ENCODE measurements around the gene TIMM10B.

Gene TIMM10B

DNA sequence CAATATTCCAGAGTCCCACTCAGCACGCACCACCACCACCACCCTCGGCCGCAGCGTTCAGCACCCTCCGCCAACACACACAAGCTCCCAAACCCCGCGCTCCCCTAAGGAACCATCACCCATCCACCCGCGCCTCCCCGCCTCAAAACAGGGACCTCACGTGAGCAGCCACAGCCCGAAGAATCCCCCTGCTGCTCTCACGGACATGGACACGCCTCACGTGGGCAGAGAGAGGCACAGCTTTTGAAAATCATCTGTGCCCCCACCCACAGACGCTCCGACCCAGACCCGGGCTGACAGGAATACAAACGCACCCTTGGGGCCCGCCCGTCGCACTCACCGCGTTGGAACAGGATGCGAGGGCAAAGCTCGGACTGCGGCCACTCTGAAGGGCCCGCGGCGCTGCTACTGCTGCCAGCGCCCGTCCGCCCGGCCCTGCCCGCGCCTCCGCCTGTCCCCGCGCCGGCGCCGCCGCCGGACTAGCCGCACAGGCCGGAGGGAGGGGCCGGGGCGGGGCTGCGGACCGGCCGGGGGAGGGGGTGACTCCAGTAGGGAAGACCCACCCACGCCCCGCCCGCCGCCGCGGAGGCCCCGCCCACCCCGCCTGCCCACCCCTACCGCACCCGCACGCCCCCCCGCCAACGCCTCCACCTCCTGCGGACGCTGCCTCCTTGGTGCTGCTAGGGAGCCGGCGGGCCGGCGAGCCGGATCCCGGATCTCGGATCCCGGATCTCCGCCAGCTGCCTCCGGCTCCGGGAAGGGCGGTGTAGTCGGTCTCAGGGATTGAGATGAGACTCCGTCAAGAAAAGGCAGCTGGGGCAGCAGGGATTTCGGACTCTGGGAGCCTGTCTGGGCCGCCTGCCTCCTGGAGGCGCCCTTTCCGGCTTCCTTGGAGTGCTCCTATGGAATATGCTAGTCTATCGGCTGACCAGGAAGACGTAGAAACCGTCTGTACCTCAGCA is 7.6 kb upstream of the TIMM10B start, which contains the start of gene TRIM3:
TSS of gene TRIM3 (minus strand) at position 491 of the 962 bp plus-strand sequence. CDS start 8,246 bp downstream, outside the sequence.
- DNase-seq, result peak; percentile 76

DNA sequence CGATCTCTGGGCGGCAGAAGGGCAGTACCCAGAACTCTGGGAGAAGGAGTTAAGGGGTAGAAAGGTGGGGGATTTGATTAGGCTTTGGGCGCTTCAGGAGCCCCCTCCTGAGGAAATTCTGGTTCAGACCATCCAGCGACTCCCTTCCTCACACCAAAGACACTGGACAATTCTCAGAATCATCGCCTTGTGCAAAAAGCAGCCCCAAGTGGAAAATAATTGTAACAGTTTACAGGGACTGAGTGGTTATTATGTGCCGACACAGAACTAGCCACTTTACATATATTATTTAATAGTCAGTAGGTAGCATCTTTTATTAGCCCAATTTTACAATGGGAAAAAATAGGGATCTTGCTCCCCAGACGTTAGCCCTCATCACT is 6.9 kb upstream of the TIMM10B start:
- no peak for DNase-seq

DNA sequence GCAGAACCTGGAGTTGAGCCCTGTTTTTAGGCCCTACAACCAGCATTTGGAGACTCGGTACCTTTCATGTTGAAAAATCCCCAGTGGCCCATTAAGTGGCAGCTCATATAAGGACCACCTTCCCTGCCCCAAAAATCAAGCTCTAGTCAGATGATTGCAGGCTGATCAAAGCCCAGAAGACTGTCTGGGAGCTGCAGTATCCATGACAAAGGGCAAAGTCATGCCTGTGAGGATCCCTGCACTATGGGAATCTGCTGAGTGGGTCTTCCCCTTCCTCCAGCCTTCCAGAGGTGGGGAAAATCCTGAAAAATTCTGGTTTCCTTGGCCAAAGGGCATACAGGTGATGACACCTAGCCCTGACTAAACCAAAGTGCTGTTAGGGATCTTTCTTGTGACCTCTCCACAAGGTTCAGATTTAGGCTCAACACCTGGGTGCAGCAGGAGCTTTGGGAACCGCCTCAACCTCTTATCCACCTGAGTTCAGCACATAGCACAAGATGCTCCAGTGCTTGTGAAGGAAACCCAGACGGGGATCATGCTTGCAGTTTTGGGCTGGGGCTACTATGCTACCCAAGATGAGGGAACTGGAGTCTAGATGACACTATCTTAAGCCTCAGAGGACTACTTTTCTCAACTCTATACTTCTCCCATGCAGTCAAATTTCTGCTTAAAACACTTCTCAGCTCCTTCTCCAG is 6.3 kb upstream of the TIMM10B start:
- DNase-seq, result no peak

DNA sequence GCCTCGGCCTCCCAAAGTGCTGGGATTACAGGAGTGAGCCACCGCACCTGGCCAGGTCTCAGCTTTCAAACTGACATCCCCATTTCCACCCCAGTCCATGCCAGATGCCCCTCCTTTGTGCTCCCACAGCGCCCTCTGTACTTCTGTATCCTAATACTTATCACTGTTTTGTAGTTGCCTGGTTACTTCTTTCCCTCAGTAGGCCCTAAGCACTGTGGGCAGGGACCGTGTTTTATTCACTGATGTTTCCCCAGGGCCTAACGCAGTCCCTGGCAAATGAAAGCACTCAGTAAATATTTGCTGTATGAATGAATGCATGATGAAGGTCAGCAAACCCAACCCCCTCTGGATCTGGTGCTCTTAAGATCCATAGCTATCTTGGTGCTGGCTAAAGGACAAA is 5.4 kb upstream of the TIMM10B start:
- no peak for DNase-seq

- no peak for DNase-seq
Measured at GRCh38 chr11:6476571-6476970, 4.7 kb upstream of the TIMM10B start.

- no peak for DNase-seq
Measured at GRCh38 chr11:6480299-6480914, 894 bp upstream of the TIMM10B start.

GRCh38 chr11:6481924-6482275 is 599 bp downstream of the TIMM10B start:
- DNase-seq, result no peak

- no peak for DNase-seq
Measured at GRCh38 chr11:6482441-6482840, 1.1 kb downstream of the TIMM10B start.

- DNase-seq, result no peak
Measured at GRCh38 chr11:6483015-6483414, 1.7 kb downstream of the TIMM10B start.

GRCh38 chr11:6485661-6486060 is 4.4 kb downstream of the TIMM10B start:
- no peak for DNase-seq

DNA sequence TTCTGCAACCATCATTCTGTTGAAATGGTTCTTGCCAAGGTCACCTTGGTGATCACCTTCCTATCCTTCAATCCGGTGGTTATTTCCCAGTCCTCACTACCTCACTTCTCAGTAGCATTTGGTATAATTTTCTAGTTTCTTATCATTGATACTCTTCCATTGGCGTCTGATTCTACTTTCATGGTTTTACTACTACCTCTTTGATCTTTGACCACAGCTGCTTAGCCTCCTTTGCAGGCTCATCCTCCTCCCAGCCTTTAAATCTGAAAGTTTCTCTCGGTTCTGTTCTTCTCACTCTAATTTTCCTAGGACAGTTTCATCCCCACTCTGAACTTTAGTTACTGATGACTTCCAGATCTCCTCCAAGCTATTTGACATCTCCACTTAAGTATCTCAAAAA is 5.0 kb downstream of the TIMM10B start:
- no peak for DNase-seq

- no peak for DNase-seq
Measured at GRCh38 chr11:6486938-6487337, 5.6 kb downstream of the TIMM10B start.

- DNase-seq, result no peak
Measured at GRCh38 chr11:6488342-6488741, 7.0 kb downstream of the TIMM10B start.

DNA sequence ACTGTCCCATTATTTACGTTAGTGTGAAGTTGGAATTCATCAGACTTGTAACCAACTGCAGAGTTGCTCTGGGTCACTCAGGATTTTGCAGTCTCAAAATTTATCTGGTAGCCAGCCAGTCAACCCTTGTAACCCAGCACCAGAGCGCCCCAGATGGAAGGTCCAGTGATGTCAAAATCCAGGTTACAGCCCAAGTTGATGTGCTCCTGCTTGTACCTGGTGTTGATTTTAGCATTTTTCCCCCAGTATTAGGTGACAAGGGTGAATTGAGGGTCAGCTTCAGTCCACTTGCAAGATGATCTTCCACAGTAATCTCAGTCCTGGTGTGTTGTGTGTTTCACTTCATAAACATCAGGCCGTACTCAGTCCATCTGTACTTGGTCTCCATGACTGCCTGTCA is 7.5 kb downstream of the TIMM10B start:
- no peak for DNase-seq

DNA sequence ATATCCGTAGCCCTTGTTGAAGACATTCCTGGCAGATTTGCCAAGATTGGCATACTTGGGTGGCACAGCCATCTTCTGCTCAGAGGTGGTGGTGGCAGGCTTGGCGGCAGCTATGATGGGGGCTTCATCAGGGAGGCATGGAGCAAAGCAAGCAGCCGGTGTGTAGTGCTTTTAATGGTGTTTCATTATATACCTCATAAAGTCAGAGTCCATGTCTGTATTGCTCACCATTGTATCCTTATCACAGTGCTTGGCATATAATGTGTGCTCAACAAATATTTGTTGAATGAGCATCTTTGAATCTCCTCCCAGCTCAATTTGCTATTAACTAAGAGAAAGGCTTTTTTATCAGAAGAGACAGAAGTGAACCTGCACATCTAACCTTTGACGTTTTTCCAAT is 8.0 kb downstream of the TIMM10B start:
- no peak for DNase-seq

GRCh38 chr11:6497069-6497839 is 16.0 kb downstream of the TIMM10B start, which contains the start of gene DNHD1:
Gene DNHD1, plus strand, starts transcription at chr11:6497280. Its CDS starts 936 bp downstream, at chr11:6498216.
- DNase-seq, result no peak

DNA sequence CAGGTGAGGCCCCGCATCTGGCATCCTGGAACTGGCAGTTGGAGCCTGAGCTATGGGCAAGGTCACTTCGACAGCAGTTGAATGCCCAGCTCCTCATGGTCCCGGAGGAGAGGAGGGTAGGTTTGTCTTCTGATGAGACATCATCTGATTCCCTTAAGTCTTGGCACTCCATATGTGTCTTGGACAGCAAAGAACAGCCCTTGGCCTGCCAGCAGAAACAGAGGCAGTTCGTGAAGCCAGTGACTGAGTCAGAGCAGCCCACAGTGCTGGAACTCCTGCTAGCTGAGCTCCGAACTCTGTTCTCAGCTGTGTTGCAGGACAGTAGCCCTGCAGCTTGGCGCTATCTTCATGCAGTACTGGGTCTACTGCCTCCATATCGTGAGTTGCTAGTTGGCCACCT is 16.8 kb downstream of the TIMM10B start:
- no peak for DNase-seq

DNA sequence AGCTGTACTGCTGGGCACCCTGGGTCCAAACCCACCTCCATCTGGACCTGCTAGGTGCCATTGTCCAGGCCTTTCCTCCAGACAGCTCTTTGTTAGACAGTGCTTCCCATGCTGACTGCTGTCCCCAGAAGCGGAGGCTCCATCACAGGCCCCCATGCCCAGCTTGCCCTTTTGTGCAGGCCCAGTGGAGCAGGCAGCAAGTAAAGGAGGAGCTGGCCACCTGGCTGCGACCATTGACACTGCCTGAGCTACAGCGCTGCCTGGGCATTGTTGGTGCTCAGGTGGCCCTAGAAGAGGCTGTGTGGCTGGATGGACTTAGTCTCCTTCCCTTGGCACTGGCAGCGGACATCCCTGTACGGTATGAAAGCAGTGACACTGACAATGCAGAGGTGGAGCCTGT is 17.2 kb downstream of the TIMM10B start:
- no peak for DNase-seq

DNA sequence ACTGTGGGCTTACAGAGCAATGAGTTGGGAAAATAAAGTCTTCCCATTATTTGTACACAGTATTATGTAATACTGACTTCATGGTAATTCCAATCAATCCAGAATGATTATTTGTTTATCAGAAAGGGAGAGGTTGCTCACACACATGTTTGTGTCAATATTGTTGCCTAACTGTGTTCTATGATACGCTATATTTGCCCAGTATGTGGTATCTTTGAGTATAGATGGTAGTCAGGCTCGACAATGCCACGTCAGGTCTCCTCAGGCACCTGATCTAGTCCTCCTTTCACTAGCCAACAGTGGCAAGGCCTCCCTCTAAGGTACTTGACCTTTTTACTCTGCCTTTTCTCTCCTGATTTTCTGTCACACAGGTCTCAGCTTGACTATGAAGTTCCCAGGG is 21.1 kb downstream of the TIMM10B start:
- no peak for DNase-seq

- no peak for DNase-seq
Measured at GRCh38 chr11:6504166-6504565, 22.9 kb downstream of the TIMM10B start.

DNA sequence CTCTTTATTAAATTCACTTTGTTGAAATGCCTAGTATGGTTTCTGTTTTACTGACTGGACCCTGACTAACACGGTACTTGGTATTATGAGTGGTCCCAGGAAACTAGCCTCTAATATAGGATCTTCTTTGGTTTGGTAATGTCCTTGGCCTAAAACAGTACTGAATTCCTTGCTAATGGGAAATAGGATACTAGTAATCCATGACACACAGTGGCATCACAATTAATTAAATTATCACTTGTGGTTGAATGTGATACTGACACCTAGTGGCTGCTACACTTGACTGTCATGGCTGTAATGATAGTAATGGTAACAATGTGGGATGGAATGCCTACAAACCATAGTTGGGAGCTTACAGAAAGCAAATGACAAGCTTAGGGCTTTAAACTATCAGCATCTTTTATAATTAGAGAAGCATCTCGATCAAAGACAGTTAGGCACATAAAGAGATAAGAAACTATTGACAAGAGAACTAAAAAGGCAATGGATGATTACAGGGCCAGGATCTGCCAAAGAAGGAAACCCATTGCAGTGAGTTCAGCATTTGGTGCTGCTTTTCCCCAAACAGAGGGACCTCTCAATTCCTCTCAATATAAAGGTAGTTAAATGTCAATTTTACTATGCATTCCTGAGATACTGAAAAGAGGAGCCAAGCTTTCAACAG is 24.4 kb downstream of the TIMM10B start:
- DNase-seq, result peak; percentile 34

DNA sequence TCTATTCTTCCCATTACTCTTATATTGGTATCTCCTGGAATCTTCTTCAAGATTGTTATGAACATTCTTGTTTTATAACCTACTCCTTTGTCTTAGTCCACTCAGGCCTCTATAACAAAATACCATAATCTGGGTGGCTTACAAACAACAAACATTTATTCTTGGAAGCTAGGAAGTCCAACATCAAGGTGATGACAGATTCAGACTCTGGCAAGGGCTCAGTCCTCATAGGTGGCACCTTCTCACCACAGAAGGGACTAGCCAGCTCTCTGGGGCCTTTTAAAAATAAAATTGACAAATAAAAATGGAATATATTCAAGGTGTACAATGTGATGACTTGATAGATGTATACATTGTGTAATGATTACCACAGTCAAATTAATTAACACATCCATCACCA is 35.6 kb downstream of the TIMM10B start:
- no peak for DNase-seq
